Coronary artery (tissue), 2 donors: ENCODE measurements around the gene TMEM165.

Experiments used
- DNase-seq: peaks from one replicate; pipeline ENCODE4 v3.0.0-alpha.2; 2017; ENCODE audit warnings: low spot score
- H3K27ac ChIP-seq, 2 donors: fragments of 200-600 bp; sonication (generic); one replicate each; pipeline ENCODE4 v1.5.1; 2016 to 2019
- H3K4me3 ChIP-seq: fragments of 200-600 bp; sonication (generic); 2 replicates; pipeline ENCODE4 v1.5.1; 2016; ENCODE audit warnings: mild to moderate bottlenecking, moderate library complexity
- CTCF ChIP-seq: fragments of 200-600 bp; sonication (generic); IDR thresholded peaks from one replicate; pipeline ENCODE4 v1.5.1; 2019; ENCODE audit warnings: antibody characterized with exemption

TMEM165 gene

GRCh38 chr4:55439023-55439422 lies 43.3 kb downstream of the TMEM165 start:
- no peak overlapping the region for H3K4me3 ChIP-seq
- no peak for TF ChIP-seq CTCF
- no peak overlapping the region for H3K27ac ChIP-seq
- DNase-seq = no peak

GRCh38 chr4:55440786-55441185 lies 45.0 kb downstream of the TMEM165 start:
- TF ChIP-seq CTCF = no peak
- no peak for DNase-seq
- Histone ChIP-seq H3K4me3 (no peak overlapping the region), H3K27ac (no peak overlapping the region)

- H3K27ac ChIP-seq = no peak overlapping the region
- no peak for TF ChIP-seq CTCF
- DNase-seq = no peak
- H3K4me3 ChIP-seq = no peak overlapping the region
Observed at GRCh38 chr4:55442541-55442940, 46.8 kb downstream of the TMEM165 start.

- no peak for TF ChIP-seq CTCF
- Histone ChIP-seq H3K27ac (no peak overlapping the region), H3K4me3 (no peak overlapping the region)
- DNase-seq = no peak
Observed at GRCh38 chr4:55444827-55445226, 49.1 kb downstream of the TMEM165 start.

GRCh38 chr4:55445921-55446577 lies 50.3 kb downstream of the TMEM165 start:
- H3K4me3 ChIP-seq = no peak overlapping the region
- DNase-seq = no peak
- no peak for TF ChIP-seq CTCF
- H3K27ac ChIP-seq = no peak overlapping the region

- no peak overlapping the region for H3K27ac ChIP-seq
- DNase-seq = no peak
- H3K4me3 ChIP-seq = no peak overlapping the region
- no peak for TF ChIP-seq CTCF
Observed at GRCh38 chr4:55446578-55446922, 50.8 kb downstream of the TMEM165 start.

GRCh38 chr4:55447108-55447708 lies 51.5 kb downstream of the TMEM165 start:
- DNase-seq = no peak
- H3K4me3 ChIP-seq = no peak overlapping the region
- TF ChIP-seq CTCF = no peak
- no peak overlapping the region for H3K27ac ChIP-seq
